ENCODE measurements around the gene SORBS1. TPM values are rescaled to one million over a fixed set of nuclear protein-coding genes. Genes with fewer than 3 reads are reported as not detected.

The SORBS1 gene
- total and polyA plus RNA-seq, 2 of the 13 experiments (the other 11 are each of a cell fraction or from before 2014, with no cell fraction given): 16.8 to 39.8 TPM

DNA sequence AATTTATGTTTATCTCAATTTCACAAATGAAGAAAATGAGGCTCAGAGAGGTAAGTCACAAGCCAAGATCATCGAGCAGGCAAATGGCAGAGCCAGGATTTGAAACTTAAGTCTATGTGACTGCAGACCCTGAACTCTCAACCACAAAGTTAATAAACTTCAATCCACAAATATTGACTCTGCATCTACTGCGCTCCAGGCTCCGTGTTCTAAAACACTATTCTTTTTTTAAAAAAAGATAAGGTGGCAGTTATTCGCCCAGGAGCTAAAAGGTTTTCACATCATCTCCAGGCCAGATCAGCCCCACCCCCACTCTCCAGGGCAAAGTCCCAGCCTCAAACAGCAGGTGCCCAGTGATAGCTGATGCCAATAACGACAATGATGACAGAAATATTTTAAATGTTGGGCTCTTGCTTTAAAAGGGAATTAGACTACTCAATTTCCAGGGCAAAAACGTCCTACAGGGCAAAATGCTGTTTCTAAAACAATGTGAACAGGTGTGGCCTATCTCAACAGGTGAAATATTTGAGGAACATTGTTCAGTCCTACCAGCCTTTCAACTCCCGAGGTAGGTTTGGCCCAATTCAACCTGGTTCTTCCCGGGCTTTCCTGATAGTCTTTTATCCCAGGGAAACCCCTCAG is 85.2 kb downstream of the SORBS1 start (continued):
- no peak for TF ChIP-seq ZNF547 (CRISPR knock-in tag; IDR thresholded peaks at IDR 0.05)
- TF ChIP-seq ZNF652 (CRISPR knock-in tag; IDR thresholded peaks at IDR 0.05; ENCODE audit: borderline replicate concordance, low read depth): peak; percentile 45; the same call in 1 of the 2 replicates
- peak; percentile 29; the same call in 1 of the 2 replicates for TF ChIP-seq MEIS2 (CRISPR knock-in tag; IDR thresholded peaks at IDR 0.05)
- TF ChIP-seq, protein P1, sequence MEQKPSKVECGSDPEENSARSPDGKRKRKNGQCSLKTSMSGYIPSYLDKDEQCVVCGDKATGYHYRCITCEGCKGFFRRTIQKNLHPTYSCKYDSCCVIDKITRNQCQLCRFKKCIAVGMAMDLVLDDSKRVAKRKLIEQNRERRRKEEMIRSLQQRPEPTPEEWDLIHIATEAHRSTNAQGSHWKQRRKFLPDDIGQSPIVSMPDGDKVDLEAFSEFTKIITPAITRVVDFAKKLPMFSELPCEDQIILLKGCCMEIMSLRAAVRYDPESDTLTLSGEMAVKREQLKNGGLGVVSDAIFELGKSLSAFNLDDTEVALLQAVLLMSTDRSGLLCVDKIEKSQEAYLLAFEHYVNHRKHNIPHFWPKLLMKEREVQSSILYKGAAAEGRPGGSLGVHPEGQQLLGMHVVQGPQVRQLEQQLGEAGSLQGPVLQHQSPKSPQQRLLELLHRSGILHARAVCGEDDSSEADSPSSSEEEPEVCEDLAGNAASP (CRISPR knock-in tag; IDR thresholded peaks at IDR 0.05; ENCODE audit: borderline replicate concordance): no peak
- TF ChIP-seq KDM3A (CRISPR knock-in tag; IDR thresholded peaks at IDR 0.05; ENCODE audit: low read depth): 0 out of 2 replicates have a peak, but pooled peaks have one; percentile 22
- TF ChIP-seq ZNF234 (CRISPR knock-in tag; conservative IDR thresholded peaks at IDR 0.05): no peak
- TF ChIP-seq, protein P2, sequence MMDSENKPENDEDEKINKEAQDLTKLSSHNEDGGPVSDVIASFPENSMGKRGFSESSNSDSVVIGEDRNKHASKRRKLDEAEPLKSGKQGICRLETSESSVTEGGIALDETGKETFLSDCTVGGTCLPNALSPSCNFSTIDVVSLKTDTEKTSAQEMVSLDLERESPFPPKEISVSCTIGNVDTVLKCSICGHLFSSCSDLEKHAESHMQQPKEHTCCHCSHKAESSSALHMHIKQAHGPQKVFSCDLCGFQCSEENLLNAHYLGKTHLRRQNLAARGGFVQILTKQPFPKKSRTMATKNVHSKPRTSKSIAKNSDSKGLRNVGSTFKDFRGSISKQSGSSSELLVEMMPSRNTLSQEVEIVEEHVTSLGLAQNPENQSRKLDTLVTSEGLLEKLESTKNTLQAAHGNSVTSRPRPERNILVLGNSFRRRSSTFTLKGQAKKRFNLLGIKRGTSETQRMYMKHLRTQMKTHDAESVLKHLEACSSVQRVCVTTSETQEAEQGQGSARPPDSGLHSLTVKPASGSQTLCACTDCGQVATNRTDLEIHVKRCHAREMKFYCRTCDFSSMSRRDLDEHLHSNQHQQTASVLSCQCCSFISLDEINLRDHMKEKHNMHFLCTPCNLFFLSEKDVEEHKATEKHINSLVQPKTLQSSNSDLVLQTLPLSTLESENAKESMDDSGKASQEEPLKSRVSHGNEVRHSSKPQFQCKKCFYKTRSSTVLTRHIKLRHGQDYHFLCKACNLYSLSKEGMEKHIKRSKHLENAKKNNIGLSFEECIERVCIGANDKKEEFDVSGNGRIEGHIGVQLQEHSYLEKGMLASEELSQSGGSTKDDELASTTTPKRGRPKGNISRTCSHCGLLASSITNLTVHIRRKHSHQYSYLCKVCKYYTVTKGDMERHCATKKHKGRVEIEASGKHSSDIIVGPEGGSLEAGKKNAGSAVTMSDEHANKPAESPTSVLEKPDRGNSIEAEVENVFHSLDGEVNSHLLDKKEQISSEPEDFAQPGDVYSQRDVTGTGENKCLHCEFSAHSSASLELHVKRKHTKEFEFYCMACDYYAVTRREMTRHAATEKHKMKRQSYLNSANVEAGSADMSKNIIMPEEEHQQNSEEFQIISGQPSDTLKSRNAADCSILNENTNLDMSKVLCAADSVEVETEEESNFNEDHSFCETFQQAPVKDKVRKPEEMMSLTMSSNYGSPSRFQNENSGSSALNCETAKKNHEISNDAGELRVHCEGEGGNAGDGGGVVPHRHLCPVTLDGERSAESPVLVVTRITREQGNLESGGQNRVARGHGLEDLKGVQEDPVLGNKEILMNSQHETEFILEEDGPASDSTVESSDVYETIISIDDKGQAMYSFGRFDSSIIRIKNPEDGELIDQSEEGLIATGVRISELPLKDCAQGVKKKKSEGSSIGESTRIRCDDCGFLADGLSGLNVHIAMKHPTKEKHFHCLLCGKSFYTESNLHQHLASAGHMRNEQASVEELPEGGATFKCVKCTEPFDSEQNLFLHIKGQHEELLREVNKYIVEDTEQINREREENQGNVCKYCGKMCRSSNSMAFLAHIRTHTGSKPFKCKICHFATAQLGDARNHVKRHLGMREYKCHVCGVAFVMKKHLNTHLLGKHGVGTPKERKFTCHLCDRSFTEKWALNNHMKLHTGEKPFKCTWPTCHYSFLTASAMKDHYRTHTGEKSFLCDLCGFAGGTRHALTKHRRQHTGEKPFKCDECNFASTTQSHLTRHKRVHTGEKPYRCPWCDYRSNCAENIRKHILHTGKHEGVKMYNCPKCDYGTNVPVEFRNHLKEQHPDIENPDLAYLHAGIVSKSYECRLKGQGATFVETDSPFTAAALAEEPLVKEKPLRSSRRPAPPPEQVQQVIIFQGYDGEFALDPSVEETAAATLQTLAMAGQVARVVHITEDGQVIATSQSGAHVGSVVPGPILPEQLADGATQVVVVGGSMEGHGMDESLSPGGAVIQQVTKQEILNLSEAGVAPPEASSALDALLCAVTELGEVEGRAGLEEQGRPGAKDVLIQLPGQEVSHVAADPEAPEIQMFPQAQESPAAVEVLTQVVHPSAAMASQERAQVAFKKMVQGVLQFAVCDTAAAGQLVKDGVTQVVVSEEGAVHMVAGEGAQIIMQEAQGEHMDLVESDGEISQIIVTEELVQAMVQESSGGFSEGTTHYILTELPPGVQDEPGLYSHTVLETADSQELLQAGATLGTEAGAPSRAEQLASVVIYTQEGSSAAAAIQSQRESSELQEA (CRISPR knock-in tag; IDR thresholded peaks at IDR 0.05; ENCODE audit: not compliant biosample characterization): no peak
- peak; percentile 83 for TF ChIP-seq ZKSCAN8 (CRISPR knock-in tag; IDR thresholded peaks at IDR 0.05; ENCODE audit: borderline replicate concordance)
- TF ChIP-seq ZNF570 (CRISPR knock-in tag; IDR thresholded peaks at IDR 0.05; ENCODE audit: borderline replicate concordance): no peak
- TF ChIP-seq KLF6 (CRISPR knock-in tag; IDR thresholded peaks at IDR 0.05): peak; percentile 32; the same call in 1 of the 2 replicates
- TF ChIP-seq, protein P3, sequence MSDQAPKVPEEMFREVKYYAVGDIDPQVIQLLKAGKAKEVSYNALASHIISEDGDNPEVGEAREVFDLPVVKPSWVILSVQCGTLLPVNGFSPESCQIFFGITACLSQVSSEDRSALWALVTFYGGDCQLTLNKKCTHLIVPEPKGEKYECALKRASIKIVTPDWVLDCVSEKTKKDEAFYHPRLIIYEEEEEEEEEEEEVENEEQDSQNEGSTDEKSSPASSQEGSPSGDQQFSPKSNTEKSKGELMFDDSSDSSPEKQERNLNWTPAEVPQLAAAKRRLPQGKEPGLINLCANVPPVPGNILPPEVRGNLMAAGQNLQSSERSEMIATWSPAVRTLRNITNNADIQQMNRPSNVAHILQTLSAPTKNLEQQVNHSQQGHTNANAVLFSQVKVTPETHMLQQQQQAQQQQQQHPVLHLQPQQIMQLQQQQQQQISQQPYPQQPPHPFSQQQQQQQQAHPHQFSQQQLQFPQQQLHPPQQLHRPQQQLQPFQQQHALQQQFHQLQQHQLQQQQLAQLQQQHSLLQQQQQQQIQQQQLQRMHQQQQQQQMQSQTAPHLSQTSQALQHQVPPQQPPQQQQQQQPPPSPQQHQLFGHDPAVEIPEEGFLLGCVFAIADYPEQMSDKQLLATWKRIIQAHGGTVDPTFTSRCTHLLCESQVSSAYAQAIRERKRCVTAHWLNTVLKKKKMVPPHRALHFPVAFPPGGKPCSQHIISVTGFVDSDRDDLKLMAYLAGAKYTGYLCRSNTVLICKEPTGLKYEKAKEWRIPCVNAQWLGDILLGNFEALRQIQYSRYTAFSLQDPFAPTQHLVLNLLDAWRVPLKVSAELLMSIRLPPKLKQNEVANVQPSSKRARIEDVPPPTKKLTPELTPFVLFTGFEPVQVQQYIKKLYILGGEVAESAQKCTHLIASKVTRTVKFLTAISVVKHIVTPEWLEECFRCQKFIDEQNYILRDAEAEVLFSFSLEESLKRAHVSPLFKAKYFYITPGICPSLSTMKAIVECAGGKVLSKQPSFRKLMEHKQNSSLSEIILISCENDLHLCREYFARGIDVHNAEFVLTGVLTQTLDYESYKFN (CRISPR knock-in tag; conservative IDR thresholded peaks at IDR 0.05): peak; percentile 97
- peak; percentile 46 for TF ChIP-seq CEBPG (CRISPR knock-in tag; IDR thresholded peaks at IDR 0.05)
- 0 out of 2 replicates have a peak, but pooled peaks have one; percentile 54 for TF ChIP-seq SATB2 (CRISPR knock-in tag; IDR thresholded peaks at IDR 0.05)
- TF ChIP-seq, protein P4, sequence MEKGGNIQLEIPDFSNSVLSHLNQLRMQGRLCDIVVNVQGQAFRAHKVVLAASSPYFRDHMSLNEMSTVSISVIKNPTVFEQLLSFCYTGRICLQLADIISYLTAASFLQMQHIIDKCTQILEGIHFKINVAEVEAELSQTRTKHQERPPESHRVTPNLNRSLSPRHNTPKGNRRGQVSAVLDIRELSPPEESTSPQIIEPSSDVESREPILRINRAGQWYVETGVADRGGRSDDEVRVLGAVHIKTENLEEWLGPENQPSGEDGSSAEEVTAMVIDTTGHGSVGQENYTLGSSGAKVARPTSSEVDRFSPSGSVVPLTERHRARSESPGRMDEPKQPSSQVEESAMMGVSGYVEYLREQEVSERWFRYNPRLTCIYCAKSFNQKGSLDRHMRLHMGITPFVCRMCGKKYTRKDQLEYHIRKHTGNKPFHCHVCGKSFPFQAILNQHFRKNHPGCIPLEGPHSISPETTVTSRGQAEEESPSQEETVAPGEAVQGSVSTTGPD (CRISPR knock-in tag; IDR thresholded peaks at IDR 0.05): peak; percentile 80; the same call in 1 of the 2 replicates
- TF ChIP-seq PHF21A (CRISPR knock-in tag; IDR thresholded peaks at IDR 0.05): peak; percentile 92
